Epithelial cell of esophagus (primary cell): ENCODE measurements around the gene ZACN.
A peak's percentile ranks its signal among the peaks of the same experiment; 100 is the strongest.
"Not testable (repeated sequence)": the region's sequence is repeated elsewhere in the genome, so short reads cannot be mapped to it uniquely, and the experiment has no call there.

ENCODE experiments used
- DNase-seq: peaks from one replicate; pipeline ENCODE4 v3.0.0; 2010; ENCODE audit warnings: low read depth
- H3K4me3 ChIP-seq: 2 replicates; pipeline ENCODE4 v1.5.1; 2011; ENCODE audit warnings: mild to moderate bottlenecking, low read length, control low read depth
- TF ChIP-seq, protein P1 (sequence below): IDR thresholded peaks from 2 replicates; pipeline ENCODE4 v1.5.1; 2011; ENCODE audit warnings: low read depth, mild to moderate bottlenecking, low read length, control low read depth, inconsistent platforms; ENCODE audit not compliant: insufficient read depth; ENCODE audit errors: missing control alignments

Gene ZACN

DNA sequence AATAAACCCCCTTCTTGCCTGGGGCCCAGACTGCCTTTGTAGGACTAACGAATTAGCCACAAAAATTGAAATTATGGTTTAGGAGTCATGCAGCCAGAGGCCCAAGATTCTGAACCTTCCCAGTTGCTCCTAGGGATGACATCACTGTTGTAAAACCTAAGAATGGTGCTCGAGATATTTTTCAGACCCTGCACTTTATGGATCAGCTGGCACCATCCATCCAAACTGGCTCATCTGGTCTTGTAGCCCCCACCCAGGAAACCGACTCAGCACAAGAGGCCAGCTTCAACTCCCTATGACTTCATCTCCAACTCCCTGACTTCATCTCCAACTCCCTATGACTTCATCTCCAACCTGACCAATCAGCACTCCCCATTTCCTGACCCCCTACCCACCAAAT, 40.9 kb upstream of the ZACN start:
- no peak for DNase-seq

DNA sequence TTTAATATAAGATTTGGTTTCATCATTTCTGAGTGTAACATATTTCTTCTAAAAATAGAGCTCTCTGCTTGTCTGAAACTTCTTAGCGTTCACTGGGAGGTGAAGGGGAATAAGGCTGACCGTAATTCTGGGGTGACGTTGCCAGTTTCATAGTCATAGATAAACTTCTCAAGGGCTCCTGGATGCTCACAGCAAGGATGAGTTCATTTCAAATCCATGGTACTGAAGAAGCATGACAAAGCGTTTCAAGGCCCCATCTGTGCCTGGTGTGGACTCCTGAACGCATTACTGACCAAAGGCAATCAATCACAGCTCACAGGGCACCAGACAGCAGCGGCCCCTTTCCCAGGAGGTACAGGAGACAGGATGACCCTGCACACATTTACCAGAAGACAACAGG, 39.9 kb upstream of the ZACN start:
- no peak overlapping the region for H3K4me3 ChIP-seq
- DNase-seq, result no peak
- TF ChIP-seq, protein P1, sequence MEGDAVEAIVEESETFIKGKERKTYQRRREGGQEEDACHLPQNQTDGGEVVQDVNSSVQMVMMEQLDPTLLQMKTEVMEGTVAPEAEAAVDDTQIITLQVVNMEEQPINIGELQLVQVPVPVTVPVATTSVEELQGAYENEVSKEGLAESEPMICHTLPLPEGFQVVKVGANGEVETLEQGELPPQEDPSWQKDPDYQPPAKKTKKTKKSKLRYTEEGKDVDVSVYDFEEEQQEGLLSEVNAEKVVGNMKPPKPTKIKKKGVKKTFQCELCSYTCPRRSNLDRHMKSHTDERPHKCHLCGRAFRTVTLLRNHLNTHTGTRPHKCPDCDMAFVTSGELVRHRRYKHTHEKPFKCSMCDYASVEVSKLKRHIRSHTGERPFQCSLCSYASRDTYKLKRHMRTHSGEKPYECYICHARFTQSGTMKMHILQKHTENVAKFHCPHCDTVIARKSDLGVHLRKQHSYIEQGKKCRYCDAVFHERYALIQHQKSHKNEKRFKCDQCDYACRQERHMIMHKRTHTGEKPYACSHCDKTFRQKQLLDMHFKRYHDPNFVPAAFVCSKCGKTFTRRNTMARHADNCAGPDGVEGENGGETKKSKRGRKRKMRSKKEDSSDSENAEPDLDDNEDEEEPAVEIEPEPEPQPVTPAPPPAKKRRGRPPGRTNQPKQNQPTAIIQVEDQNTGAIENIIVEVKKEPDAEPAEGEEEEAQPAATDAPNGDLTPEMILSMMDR, result no peak

More for the DNA sequence above, 40.9 kb upstream of the ZACN start:
- no peak overlapping the region for H3K4me3 ChIP-seq
- TF ChIP-seq, protein P1, result no peak

- TF ChIP-seq, protein P1, result no peak
- no peak for DNase-seq
- H3K4me3 ChIP-seq, result no peak overlapping the region
These were observed 38.6 kb upstream of the ZACN start for GRCh38 chr17:76040376-76040775.

DNA sequence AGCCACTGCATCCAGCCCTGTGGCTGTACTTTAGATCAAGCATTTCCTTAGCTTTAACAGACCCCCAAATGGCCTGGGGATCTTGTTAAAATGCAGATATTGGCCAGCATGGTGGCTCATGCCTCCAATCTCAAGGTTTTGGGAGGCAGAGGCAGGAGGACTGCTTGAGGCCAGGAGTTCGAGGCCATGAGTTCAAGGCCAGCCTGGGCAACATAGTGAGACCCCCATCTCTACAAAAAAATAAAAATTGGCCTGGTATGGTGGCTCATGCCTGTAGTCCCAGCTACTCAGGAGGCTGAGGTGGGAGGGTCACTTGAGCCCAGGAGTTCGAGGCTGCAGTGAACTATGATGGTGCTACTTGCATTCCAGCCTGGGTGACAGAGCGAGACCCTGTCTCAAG, 36.1 kb upstream of the ZACN start:
- not testable (repeated sequence) for H3K4me3 ChIP-seq, DNase-seq

DNA sequence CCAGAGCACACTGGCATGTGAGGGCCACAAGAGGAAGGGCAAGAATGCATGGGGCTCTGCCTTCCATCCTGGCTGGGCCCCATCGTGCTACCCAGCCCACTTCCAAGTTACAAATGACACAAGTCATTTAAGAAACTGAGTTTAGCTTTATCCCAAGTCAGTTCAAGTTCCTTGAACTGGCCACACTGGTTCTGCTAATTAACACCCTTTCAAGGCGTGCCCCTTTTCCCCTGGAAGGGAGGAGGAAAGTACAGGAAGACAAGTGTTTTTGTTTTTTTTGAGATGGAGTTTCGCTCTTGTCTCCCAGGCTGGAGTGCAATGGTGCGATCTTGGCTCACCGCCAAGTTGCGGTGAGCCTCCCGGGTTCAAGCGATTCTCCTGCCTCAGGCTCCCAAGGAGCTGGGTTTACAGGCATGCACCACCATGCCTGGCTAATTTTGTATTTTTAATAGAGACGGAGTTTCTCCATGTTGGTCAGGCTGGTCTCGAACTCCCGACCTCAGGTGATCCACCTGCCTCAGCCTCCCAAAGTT, 34.4 kb upstream of the ZACN start:
- peak; percentile 62 for DNase-seq
- H3K4me3 ChIP-seq, result not testable (repeated sequence)

DNA sequence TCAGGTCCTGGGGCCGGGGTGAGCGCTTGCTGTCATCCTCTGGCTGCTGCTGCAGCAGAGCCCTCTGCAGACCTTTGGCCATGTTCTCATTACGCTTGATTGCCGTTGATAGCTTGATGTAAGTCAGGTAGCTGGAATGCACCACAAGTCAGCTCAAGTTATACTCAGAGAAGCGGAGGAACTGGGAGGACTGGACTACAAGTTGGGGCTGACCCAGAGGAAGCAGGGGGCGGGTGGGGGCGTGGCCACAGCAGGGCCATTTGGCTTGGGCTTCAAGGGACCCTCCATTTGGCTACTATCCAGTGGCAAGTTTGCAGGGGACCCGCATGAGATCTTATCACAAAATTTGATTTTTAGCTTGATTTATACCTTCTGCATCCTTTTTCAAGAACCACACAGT, 32.9 kb upstream of the ZACN start:
- TF ChIP-seq, protein P1, result no peak
- DNase-seq, result peak; percentile 87
- no peak overlapping the region for H3K4me3 ChIP-seq

DNA sequence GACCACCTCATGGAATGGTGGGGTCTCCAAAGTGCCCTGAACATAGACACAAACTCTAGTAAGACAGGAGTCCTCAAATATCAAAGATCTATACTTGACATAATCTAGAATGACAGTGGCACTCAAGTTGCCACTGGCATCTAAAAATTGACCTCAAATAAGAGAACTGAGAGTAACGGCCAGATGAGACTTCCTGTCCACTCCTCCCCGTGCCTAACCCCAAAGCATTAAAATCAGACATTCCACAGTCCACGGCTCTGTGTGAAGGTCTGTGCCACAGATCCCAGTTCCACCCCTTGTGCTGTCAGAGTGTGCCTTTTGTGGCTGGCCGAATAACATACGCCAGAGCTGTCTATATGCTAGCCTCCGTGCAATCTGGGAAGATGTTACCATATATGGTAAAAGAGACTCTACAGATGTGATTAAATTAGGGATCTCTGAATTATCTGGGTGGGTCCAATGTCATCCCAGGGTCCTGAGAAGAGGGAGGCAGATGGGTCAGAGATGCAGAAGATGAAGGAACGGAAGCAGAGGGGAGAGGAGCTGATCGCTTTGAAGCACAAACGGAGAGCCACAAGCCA, 30.9 kb upstream of the ZACN start:
- TF ChIP-seq, protein P1, result no peak
- no peak for DNase-seq
- no peak overlapping the region for H3K4me3 ChIP-seq

DNA sequence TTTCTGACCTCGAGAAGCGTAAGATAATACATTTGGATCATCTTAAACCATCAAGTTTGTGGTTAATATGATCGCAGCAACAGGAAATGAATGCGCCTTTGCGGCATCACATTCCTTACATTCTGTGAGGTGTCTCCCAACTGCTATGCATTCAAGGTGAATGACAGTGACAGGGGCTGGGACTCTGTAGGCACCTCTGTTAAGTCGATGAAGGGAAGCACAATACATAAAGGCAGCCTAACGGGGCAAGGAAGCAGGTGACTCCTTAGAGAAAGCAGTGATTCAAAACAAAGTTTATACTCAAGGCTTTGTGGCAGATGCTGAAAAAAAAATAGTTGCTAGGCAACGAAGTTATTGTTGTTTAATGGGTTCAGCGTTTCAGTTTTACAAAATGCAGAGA, 30.3 kb upstream of the ZACN start:
- TF ChIP-seq, protein P1, result no peak
- DNase-seq, result peak; percentile 14
- H3K4me3 ChIP-seq, result no peak overlapping the region
